ENCODE data around the gene HAO2.

GRCh38 chr1:119359730-119360129 lies 8.9 kb upstream of the HAO2 start:
- TF ChIP-seq CTCF (conservative IDR thresholded peaks at IDR 0.05; ENCODE audit: low read depth, low read length) (no peak), EZH2 (IDR thresholded peaks at IDR 0.05; ENCODE audit: borderline replicate concordance, low read depth, low read length, poor library complexity, severe bottlenecking) (no peak)
